Mucosa of rectum (tissue), 2 donors: Measurements from ENCODE around the gene ESR1.
"Not testable (repeated sequence)": the region's sequence is repeated elsewhere in the genome, so short reads cannot be mapped to it uniquely, and the experiment has no call there.

ENCODE experiments used
- H3K27ac ChIP-seq, 2 donors: one replicate each; pipeline ENCODE4 v1.7.0; 2013; ENCODE audit warnings: inconsistent platforms in 2 of 2, low read depth in 2 of 2, low read length in 2 of 2
- H3K27me3 ChIP-seq, 2 donors: one replicate each; pipeline ENCODE4 v1.7.0; 2013; ENCODE audit warnings: low read length in 2 of 2; ENCODE audit not compliant: control insufficient read depth in 2 of 2, insufficient read depth in 2 of 2
- H3K36me3 ChIP-seq, 2 donors: one replicate each; pipeline ENCODE4 v1.7.0; 2013; ENCODE audit warnings: low read length in 2 of 2; ENCODE audit not compliant: control insufficient read depth in 2 of 2, insufficient read depth in 2 of 2
- H3K4me1 ChIP-seq, 2 donors: one replicate each; pipeline ENCODE4 v1.7.0; 2013; ENCODE audit warnings: low read length in 2 of 2, mild to moderate bottlenecking in 1 of 2; ENCODE audit not compliant: control insufficient read depth in 2 of 2, insufficient read depth in 2 of 2
- H3K4me3 ChIP-seq, 2 donors: one replicate each; pipeline ENCODE4 v1.7.0; 2013; ENCODE audit warnings: low read length in 2 of 2
- H3K9ac ChIP-seq, 2 donors: one replicate each; pipeline ENCODE4 v1.7.0; 2013; ENCODE audit warnings: low read length in 2 of 2, low read depth in 1 of 2, mild to moderate bottlenecking in 1 of 2
- H3K9me3 ChIP-seq, 2 donors: one replicate each; pipeline ENCODE4 v1.7.0; 2013; ENCODE audit warnings: low read length in 2 of 2; ENCODE audit not compliant: control insufficient read depth in 2 of 2
- donor health status: healthy.
- donor health status: Normal muscosa, but diverticular disease.

ESR1 gene

DNA sequence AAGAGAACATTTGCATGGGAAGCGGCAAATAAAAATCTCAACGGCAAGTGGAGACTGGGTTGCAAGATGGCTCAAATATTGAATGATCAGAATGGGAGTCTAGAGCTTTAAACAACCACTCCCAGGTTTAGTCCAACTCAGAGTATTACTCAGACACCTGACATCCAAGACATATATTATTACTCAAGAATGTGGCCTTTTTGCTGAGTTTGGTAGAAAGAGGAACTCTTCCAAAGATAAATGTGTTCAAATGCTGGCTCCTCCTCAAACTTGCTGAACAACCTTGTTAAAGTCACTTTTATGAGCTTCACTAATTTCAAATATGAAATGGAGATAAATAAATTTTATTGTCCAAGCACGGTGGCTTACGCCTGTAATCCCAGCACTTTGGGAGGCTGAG is 77.8 kb downstream of the ESR1 start:
- Histone ChIP-seq H3K27me3 (no peaks in the 10 kb centered on the region), H3K9ac (no peak overlapping the region), H3K27ac (no peak overlapping the region), H3K36me3 (no peaks in the 10 kb centered on the region), H3K4me1 (no peaks in the 10 kb centered on the region), H3K4me3 (no peak overlapping the region), H3K9me3 (no peaks in the 10 kb centered on the region)

DNA sequence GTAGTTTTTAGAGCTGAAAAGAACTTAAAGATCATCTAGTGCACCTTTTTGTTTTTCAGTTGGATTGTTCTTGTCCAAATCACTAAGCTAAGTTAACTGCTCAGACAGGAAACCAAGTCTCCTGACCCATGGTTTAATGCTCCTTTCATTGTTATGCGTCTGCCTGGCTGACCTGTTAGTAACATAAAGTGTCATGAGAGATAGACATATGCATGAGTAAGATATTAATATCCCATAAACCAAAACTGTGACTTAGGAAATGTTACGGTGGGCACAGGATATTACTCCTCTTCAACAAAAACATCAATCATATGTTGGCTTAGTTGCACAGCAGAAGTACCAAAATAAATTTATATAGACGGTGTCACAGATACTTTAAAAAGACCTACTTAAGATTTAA is 84.0 kb downstream of the ESR1 start:
- Histone ChIP-seq H3K27me3 (no peaks in the 10 kb centered on the region), H3K4me1 (no peaks in the 10 kb centered on the region), H3K9me3 (no peaks in the 10 kb centered on the region), H3K36me3 (no peaks in the 10 kb centered on the region), H3K9ac (no peak overlapping the region), H3K27ac (no peak overlapping the region), H3K4me3 (no peak overlapping the region)

DNA sequence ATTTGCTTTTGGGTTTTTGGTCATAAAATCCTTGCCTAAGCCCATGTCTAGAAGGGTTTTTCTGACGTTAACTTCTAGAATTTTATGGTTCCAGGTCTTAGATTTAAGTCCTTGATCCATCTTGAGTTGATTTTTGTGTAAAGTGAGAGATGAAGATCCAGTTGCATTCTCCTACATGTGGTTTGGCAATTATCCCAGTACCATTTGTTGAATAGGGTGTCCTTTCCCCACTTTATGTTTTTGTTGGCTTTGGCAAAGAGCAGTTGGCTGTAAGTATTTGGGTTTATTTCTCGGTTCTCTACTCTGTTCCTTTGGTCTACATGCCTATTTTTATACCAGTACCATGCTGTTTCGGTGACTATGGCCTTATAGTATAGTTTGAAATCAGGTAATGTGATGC is 86.9 kb downstream of the ESR1 start:
- not testable (repeated sequence) for H3K9ac ChIP-seq, H3K36me3 ChIP-seq, H3K4me3 ChIP-seq, H3K9me3 ChIP-seq, H3K27ac ChIP-seq, H3K4me1 ChIP-seq, H3K27me3 ChIP-seq

DNA sequence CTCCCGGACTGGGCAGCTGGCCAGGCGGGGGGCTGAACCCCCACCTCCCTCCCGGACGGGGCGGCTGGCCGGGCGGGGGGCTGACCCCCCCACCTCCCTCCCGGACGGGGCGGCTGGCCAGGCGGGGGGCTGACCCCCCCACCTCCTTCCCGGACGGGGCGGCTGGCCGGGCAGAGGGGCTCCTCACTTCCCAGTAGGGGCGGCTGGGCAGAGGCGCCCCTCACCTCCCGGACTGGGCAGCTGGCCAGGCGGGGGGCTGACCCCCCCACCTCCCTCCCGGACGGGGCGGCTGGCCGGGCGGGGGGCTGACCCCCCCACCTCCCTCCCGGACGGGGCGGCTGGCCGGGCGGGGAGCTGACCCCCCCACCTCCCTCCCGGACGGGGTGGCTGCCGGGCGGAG is 91.7 kb downstream of the ESR1 start:
- H3K4me1 ChIP-seq, H3K27ac ChIP-seq, H3K4me3 ChIP-seq, H3K36me3 ChIP-seq, H3K9ac ChIP-seq, H3K9me3 ChIP-seq, H3K27me3 ChIP-seq: not testable (repeated sequence)

DNA sequence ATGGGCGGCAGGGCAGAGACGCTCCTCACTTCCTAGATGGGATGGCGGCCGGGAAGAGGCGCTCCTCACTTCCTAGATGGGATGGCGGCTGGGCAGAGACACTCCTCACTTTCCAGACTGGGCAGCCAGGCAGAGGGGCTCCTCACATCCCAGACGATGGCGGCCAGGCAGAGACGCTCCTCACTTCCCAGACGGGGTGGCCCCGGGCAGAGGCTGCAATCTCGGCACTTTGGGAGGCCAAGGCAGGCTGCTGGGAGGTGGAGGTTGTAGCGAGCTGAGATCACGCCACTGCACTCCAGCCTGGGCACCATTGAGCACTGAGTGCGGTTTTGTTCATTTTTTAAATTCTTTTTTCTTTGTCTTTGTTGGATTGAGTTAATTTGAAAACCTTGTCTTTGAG is 92.3 kb downstream of the ESR1 start:
- H3K4me1 ChIP-seq, H3K9me3 ChIP-seq, H3K36me3 ChIP-seq, H3K9ac ChIP-seq, H3K27ac ChIP-seq, H3K4me3 ChIP-seq, H3K27me3 ChIP-seq: not testable (repeated sequence)

DNA sequence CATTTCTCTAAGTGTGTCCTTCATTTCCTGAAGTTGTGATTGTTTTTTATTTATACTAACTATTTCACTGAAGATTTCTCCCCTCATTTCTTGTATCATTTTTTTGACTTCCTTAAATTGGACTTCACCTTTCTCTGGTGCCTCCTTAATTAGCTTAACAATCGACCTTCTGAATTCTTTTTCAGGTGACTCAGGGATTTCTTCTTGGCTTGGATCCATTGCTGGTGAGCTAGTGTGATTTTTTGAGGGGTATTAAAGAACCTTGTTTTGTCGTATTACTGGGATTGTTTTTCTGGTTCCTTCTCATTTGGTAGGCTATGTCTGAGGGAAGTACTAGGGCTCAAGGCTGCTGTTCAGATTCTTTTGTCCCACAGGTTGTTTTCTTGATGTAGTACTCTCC is 92.8 kb downstream of the ESR1 start:
- H3K4me3 ChIP-seq, result no peak overlapping the region

DNA sequence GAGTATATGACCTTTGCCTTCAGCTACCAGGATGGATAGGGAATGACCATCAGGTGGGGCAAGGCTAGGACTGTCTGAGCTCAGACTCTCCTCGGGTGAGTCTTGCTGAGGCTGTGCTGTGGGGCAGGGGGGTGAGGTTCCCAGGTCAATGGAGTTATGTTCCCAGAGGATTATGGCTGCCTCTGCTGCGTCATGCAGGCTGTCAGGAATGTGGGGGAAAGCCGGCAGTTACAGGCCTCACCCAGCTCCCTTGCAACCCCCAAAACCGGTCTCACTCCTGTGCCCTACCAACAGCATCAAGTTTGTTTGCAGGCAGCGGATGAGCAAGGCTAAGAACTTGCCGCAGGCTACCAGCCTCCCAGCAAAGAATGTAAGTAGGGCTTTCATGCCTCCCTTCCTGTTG is 93.5 kb downstream of the ESR1 start:
- Histone ChIP-seq H3K9me3 (peaks cover 0 to 4% of the 10 kb centered on the region in 2 donors), H3K27me3 (no peaks in the 10 kb centered on the region), H3K4me3 (no peak overlapping the region), H3K9ac (no peak overlapping the region), H3K27ac (no peak overlapping the region), H3K4me1 (no peaks in the 10 kb centered on the region), H3K36me3 (no peaks in the 10 kb centered on the region)

More for the DNA sequence above, 92.8 kb downstream of the ESR1 start:
- Histone ChIP-seq H3K9me3 (peaks cover 0 to 4% of the 10 kb centered on the region in 2 donors), H3K36me3 (no peaks in the 10 kb centered on the region), H3K9ac (no peak overlapping the region), H3K4me1 (no peaks in the 10 kb centered on the region), H3K27ac (no peak overlapping the region), H3K27me3 (no peaks in the 10 kb centered on the region)

DNA sequence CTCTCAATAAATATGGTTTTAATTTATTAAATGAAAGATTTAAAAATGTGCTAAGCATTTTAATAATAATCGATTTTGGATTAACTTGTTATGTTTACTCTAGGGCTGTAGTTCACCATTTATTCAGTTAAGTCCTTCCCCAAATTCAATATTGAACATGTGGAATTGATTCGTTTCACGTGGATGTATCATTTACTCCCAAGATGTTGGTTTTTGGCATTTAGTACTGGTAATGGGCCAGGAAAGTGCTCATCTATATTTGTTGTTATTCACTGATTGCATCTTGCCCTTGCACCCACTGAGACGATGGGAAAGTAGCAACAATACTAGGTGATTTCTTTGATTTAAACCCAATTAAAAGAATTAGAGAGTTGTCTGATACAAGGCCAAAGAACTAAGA is 97.1 kb downstream of the ESR1 start:
- Histone ChIP-seq H3K9me3 (no peaks in the 10 kb centered on the region), H3K27ac (no peak overlapping the region), H3K4me3 (no peak overlapping the region), H3K9ac (no peak overlapping the region), H3K27me3 (no peaks in the 10 kb centered on the region), H3K36me3 (no peaks in the 10 kb centered on the region), H3K4me1 (no peaks in the 10 kb centered on the region)

DNA sequence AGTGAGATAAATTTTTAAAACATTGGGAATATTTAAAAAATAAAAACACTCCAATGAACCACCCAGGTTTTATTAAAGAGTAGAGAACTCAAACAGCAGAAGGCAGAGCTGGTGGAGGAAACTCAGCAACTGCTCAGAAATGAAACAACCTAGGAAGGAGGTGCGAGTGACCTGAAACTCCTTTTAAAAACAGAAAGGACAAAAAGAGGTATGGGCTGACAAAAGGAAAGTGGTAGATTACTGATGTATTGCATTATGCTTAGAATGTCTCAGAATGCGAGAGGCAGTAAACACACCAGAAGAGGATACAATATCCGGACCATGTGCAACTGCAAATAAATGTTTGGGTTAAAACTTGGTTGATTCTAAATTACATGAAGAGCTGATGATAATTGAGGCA is 97.6 kb downstream of the ESR1 start:
- no peak overlapping the region for H3K9ac ChIP-seq
- H3K4me1 ChIP-seq, result no peaks in the 10 kb centered on the region
- no peak overlapping the region for H3K27ac ChIP-seq
- no peak overlapping the region for H3K4me3 ChIP-seq
- no peaks in the 10 kb centered on the region for H3K9me3 ChIP-seq
- H3K36me3 ChIP-seq, result no peaks in the 10 kb centered on the region
- no peaks in the 10 kb centered on the region for H3K27me3 ChIP-seq

DNA sequence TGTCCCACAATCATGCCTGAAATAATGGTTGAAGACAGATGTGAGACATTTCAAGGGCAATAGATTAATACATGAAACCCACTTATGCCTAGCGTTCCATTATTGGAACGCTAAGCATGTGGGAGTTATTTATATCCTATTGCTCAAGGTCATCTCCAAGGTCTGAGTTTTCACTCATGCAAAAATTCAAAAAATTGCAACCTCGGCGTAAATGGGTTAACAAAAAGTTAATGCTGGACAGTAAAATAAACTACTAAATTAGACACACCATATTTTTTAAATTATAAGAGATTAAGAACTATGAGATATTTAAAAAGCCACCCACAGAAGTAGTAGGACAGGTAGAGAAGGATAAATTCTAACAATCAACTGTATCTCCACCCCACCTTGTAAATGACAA is 98.4 kb downstream of the ESR1 start:
- H3K9ac ChIP-seq, result no peak overlapping the region
- no peaks in the 10 kb centered on the region for H3K27me3 ChIP-seq
- no peak overlapping the region for H3K27ac ChIP-seq
- H3K4me3 ChIP-seq, result no peak overlapping the region
- H3K36me3 ChIP-seq, result no peaks in the 10 kb centered on the region
- no peaks in the 10 kb centered on the region for H3K9me3 ChIP-seq
- no peaks in the 10 kb centered on the region for H3K4me1 ChIP-seq

DNA sequence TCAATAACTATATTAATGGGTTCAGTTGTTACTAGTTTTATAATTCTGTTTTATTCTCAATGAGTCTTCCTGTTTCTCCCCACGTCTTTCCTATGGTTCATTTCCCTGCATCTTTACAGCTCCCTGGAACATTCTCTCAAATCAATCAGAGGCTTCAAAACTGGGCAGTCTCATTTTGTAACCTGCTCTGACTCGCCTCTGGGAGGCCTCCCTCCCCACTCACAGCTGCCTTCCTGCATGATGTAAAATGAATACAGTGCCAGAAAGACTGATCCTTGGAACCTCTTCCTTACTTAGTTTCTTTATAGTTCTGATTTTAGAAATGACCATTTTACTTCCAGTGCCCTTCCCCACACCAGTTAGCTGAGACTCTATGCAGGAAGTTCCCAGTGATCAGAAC is 103.9 kb downstream of the ESR1 start:
- Histone ChIP-seq H3K4me1 (no peaks in the 10 kb centered on the region), H3K9ac (no peak overlapping the region), H3K9me3 (no peaks in the 10 kb centered on the region), H3K27ac (no peak overlapping the region), H3K4me3 (no peak overlapping the region), H3K27me3 (no peaks in the 10 kb centered on the region), H3K36me3 (no peaks in the 10 kb centered on the region)
